Measurements from ENCODE around the gene IRF9. TPM values are rescaled to one million over a fixed set of nuclear protein-coding genes. Genes with fewer than 3 reads are reported as not detected.
A peak's percentile ranks its signal among the peaks of the same experiment; 100 is the strongest.

Gene IRF9
- total and polyA plus RNA-seq, 2 of the 4 experiments (the other 2 are of a cell fraction), result 25.6 to 34.6 TPM

DNA sequence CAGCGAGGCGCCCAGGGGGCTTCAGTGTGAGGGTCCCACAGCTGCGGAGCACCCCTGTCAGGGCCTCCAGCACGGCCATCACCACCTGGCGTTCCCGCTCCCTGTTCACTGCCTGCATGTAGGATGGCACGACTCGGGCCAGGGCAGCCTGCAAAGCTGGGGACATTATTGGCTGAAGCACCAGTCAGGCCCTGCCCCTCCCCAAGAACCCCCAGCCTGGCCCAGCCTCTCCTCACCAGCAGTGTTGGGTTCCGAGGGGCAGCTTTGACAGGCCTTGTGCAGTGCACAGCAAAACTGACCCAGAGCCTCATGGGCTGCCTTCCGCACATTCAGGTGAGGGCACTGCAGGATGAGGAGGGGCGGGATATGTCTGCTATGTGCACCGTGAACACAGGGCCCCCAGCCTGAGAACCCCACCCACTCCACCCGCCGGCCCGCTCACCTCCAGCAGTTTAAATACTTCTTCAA, 22.0 kb downstream of the IRF9 start:
- TF ChIP-seq SMC3 (IDR thresholded peaks at IDR 0.05; ENCODE audit: low read depth, low read length) (no peak), CHD1 (IDR thresholded peaks at IDR 0.05; ENCODE audit: low read depth, low read length) (no peak), MAFK (IDR thresholded peaks at IDR 0.05; ENCODE audit: low read depth, low read length) (no peak), POLR2A (IDR thresholded peaks at IDR 0.05; ENCODE audit: low read depth, low read length) (no peak), RCOR1 (IDR thresholded peaks at IDR 0.05; ENCODE audit: insufficient replicate concordance, low read length) (no peak), MXI1 (IDR thresholded peaks at IDR 0.05; ENCODE audit: borderline replicate concordance, low read depth, low read length) (no peak), NFE2L2 (IDR thresholded peaks at IDR 0.05; ENCODE audit: low read depth, low read length) (no peak), RAD21 (IDR thresholded peaks at IDR 0.05; ENCODE audit: low read length) (no peak), CEBPB (IDR thresholded peaks at IDR 0.05; ENCODE audit: low read depth, low read length) (no peak), ELK1 (IDR thresholded peaks at IDR 0.05; ENCODE audit: borderline replicate concordance, low read depth, low read length) (no peak), FOS (IDR thresholded peaks at IDR 0.05; ENCODE audit: low read depth, low read length) (no peak), MAZ (IDR thresholded peaks at IDR 0.05; ENCODE audit: borderline replicate concordance, low read depth, low read length) (no peak), BHLHE40 (IDR thresholded peaks at IDR 0.05; ENCODE audit: low read depth, low read length) (no peak), RFX5 (IDR thresholded peaks at IDR 0.05; ENCODE audit: low read depth, low read length) (no peak)
- TF ChIP-seq, protein P1, sequence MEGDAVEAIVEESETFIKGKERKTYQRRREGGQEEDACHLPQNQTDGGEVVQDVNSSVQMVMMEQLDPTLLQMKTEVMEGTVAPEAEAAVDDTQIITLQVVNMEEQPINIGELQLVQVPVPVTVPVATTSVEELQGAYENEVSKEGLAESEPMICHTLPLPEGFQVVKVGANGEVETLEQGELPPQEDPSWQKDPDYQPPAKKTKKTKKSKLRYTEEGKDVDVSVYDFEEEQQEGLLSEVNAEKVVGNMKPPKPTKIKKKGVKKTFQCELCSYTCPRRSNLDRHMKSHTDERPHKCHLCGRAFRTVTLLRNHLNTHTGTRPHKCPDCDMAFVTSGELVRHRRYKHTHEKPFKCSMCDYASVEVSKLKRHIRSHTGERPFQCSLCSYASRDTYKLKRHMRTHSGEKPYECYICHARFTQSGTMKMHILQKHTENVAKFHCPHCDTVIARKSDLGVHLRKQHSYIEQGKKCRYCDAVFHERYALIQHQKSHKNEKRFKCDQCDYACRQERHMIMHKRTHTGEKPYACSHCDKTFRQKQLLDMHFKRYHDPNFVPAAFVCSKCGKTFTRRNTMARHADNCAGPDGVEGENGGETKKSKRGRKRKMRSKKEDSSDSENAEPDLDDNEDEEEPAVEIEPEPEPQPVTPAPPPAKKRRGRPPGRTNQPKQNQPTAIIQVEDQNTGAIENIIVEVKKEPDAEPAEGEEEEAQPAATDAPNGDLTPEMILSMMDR (conservative IDR thresholded peaks at IDR 0.05; ENCODE audit: low read depth, low read length), result no peak
- TF ChIP-seq, protein P2, sequence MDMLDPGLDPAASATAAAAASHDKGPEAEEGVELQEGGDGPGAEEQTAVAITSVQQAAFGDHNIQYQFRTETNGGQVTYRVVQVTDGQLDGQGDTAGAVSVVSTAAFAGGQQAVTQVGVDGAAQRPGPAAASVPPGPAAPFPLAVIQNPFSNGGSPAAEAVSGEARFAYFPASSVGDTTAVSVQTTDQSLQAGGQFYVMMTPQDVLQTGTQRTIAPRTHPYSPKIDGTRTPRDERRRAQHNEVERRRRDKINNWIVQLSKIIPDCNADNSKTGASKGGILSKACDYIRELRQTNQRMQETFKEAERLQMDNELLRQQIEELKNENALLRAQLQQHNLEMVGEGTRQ (IDR thresholded peaks at IDR 0.05; ENCODE audit: low read depth, low read length), result no peak
- H3K23ac ChIP-seq (ENCODE audit: low read depth, low read length), result no peak overlapping the region
- ATAC-seq (ENCODE audit: low read depth) (no peak), DNase-seq (no peak)
- dilution Hi-C loops (cut with HindIII; ENCODE audit: low sequenced_read_pairs, unreplicated experiment), result no loop called here
- peaks cover 12 to 34% of the 10 kb centered on the region in 2 experiments for H3K79me1 ChIP-seq (ENCODE audit: low read depth in 1 of 2, low read length in 2 of 2)
- H3K4me1 ChIP-seq (ENCODE audit: control insufficient read depth, insufficient read depth, low read length), result peaks cover 6% of the 10 kb centered on the region
- H3K14ac ChIP-seq (replicated peaks; ENCODE audit: low read depth, low read length), result no peak overlapping the region
- no peak overlapping the region for H2BK20ac ChIP-seq (ENCODE audit: low read depth, low read length)
- BruUV-seq (replicated peaks), result no TSS peak
- no peaks in the 10 kb centered on the region for H3K9me3 ChIP-seq (ENCODE audit: control insufficient read depth, insufficient read depth, low read length)
- 87% methylated on average over 7 of the region's 15 CpGs; no CpG with 5 or more reads in 1 of the 2 experiments for WGBS, 2 experiments (ENCODE audit: extremely low coverage in 2 of 2, insufficient read length in 1 of 2)
- ChIA-PET POLR2A (ENCODE audit: unreplicated experiment) (no interaction called here), CTCF (no interaction called here)
- no peak overlapping the region for H3K4me2 ChIP-seq (ENCODE audit: low read depth, low read length)
- peak overlapping the region; percentile 23 for H2AFZ ChIP-seq (replicated peaks; ENCODE audit: low read length, poor library complexity)
- H2AK5ac ChIP-seq (ENCODE audit: low read depth, low read length), result no peak overlapping the region
- in situ Hi-C loops (cut with MboI; ENCODE audit: low sequenced_read_pairs), result no loop called here
- no peak overlapping the region for H3K4ac ChIP-seq (ENCODE audit: low read depth, low read length)
- H4K20me1 ChIP-seq (ENCODE audit: insufficient read depth, low read length), result no peaks in the 10 kb centered on the region
- H3K36me3 ChIP-seq (ENCODE audit: control insufficient read depth, insufficient read depth, low read length), result peaks cover 78% of the 10 kb centered on the region
- no peak overlapping the region for H3K9ac ChIP-seq (ENCODE audit: low read depth, low read length)
- no peaks in the 10 kb centered on the region for H3K27me3 ChIP-seq (ENCODE audit: control insufficient read depth, insufficient read depth, low read length)
- no peak overlapping the region for H2BK120ac ChIP-seq (ENCODE audit: low read depth, low read length)
- H4K8ac ChIP-seq (ENCODE audit: low read depth in 2 of 2, low read length in 2 of 2), result no peak overlapping the region
- no peak overlapping the region for H2BK15ac ChIP-seq (ENCODE audit: low read depth, low read length)
- no peak overlapping the region for H3K56ac ChIP-seq (ENCODE audit: extremely low read depth, insufficient read depth, low read length)
- H4K91ac ChIP-seq (ENCODE audit: insufficient read depth, low read depth, low read length), result no peak overlapping the region
- H2BK5ac ChIP-seq (ENCODE audit: low read depth, low read length, poor library complexity, severe bottlenecking), result no peak overlapping the region
- no peak overlapping the region for H2AK9ac ChIP-seq (replicated peaks; ENCODE audit: low read depth, low read length, poor library complexity)
- H3K4me3 ChIP-seq (ENCODE audit: insufficient read depth, low read depth, low read length), result no peak overlapping the region
- no peak overlapping the region for H4K5ac ChIP-seq (ENCODE audit: low read depth, low read length)
- peaks cover 15% of the 10 kb centered on the region for H3K9me1 ChIP-seq (ENCODE audit: insufficient read depth, low read length)
- H3K18ac ChIP-seq (ENCODE audit: low read depth, low read length), result no peak overlapping the region
- no peak overlapping the region for H3K27ac ChIP-seq (ENCODE audit: insufficient read depth, low read length)
- intact Hi-C loops (cut with micrococcal nuclease), result no loop called here

Measured in IMR-90 (cell line).